T-cell (primary cell): ENCODE results near the gene VSIR. TPM values are rescaled to one million over a fixed set of nuclear protein-coding genes. Genes with fewer than 3 reads are reported as not detected.

Source experiments
- ATAC-seq, 4 experiments: fragments of 200-7000 bp in 3 of 4; fragments of 150-1000 bp in 1 of 4; cut with Tn5 transposase; replicated peaks in 1 of 4; 1 replicate in 3 of 4; 2 replicates in 1 of 4; pipeline ENCODE4 v1.10.0; 2021; ENCODE audit warnings: moderate library complexity in 3 of 4, mild to moderate bottlenecking in 2 of 4, moderate number of reproducible peaks in 1 of 4
- CTCF ChIA-PET, 2 donors: fragments of 300-600 bp; sonication (Branson Sonifier 250); formaldehyde crosslinking; loops; one replicate each; lab custom pipeline; 2022; ENCODE audit warnings: antibody characterized with exemption in 2 of 2; lab: Charles Lee
- POLR2A ChIA-PET, 2 donors: fragments of 300-600 bp; sonication (Branson Sonifier 250); formaldehyde crosslinking; loops; one replicate each; lab custom pipeline; 2022; ENCODE audit warnings: antibody characterized with exemption in 2 of 2; lab: Charles Lee
- DNase-seq, 35 experiments: peaks; one replicate each; pipeline versions ENCODE4 v3.0.0 to v3.0.0-alpha.2; 2013 to 2023
- H3K27ac ChIP-seq: one replicate; pipeline ENCODE4 v1.5.1; 2013; ENCODE audit warnings: low read length
- H3K27me3 ChIP-seq, 2 experiments: replicated peaks in 1 of 2; 1 replicate in 1 of 2; 2 replicates in 1 of 2; pipeline versions ENCODE4 v1.6.1 to v1.7.0; 2013; ENCODE audit warnings: low read length in 1 of 2, mixed read lengths in 1 of 2; ENCODE audit not compliant: control insufficient read depth in 2 of 2, insufficient read depth in 2 of 2; ENCODE audit errors: extremely low read depth in 1 of 2
- H3K36me3 ChIP-seq, 2 donors: 1 replicate in 1 of 2; 2 replicates in 1 of 2; pipeline versions ENCODE4 v1.6.1 to v1.7.0; 2013; ENCODE audit warnings: low read length in 1 of 2; ENCODE audit not compliant: control insufficient read depth in 2 of 2, insufficient read depth in 1 of 2; ENCODE audit errors: extremely low read depth in 1 of 2
- H3K4me1 ChIP-seq, 2 experiments: 1 replicate in 1 of 2; 2 replicates in 1 of 2; pipeline versions ENCODE4 v1.6.1 to v1.7.0; 2013; ENCODE audit warnings: low read length in 2 of 2, mixed read lengths in 1 of 2; ENCODE audit not compliant: insufficient read depth in 2 of 2, control insufficient read depth in 1 of 2; ENCODE audit errors: extremely low read depth in 1 of 2
- H3K4me3 ChIP-seq, 2 donors: 1 replicate in 1 of 2; 2 replicates in 1 of 2; pipeline versions ENCODE4 v1.5.1 to v1.7.0; 2013; ENCODE audit warnings: mild to moderate bottlenecking in 2 of 2, low read length in 1 of 2, moderate library complexity in 1 of 2; ENCODE audit not compliant: control insufficient read depth in 1 of 2; ENCODE audit errors: extremely low read depth in 1 of 2
- H3K9me3 ChIP-seq: 2 replicates; pipeline ENCODE4 v1.7.0; 2013
- H3K27ac Mint-ChIP-seq, 2 donors: one replicate each; pipeline ENCODE4 v1.8.0; 2020 to 2021; ENCODE audit warnings: mild to moderate bottlenecking in 2 of 2, mixed read lengths in 2 of 2
- H3K27me3 Mint-ChIP-seq, 2 donors: one replicate each; pipeline ENCODE4 v1.8.0; 2021 to 2022; ENCODE audit warnings: mixed read lengths in 2 of 2
- H3K36me3 Mint-ChIP-seq: one replicate; pipeline ENCODE4 v1.8.0; 2021; ENCODE audit warnings: mixed read lengths
- H3K4me1 Mint-ChIP-seq, 3 donors: one replicate each; pipeline ENCODE4 v1.8.0; 2020 to 2022; ENCODE audit warnings: mixed read lengths in 3 of 3, mild to moderate bottlenecking in 1 of 3
- H3K4me3 Mint-ChIP-seq, 3 donors: one replicate each; pipeline ENCODE4 v1.8.0; 2020 to 2022; ENCODE audit warnings: mild to moderate bottlenecking in 3 of 3, mixed read lengths in 3 of 3, moderate library complexity in 3 of 3
- H3K9me3 Mint-ChIP-seq, 3 donors: one replicate each; pipeline ENCODE4 v1.8.0; 2020 to 2022; ENCODE audit warnings: mixed read lengths in 3 of 3
- WGBS: methylation state at CpG from one replicate; pipeline ENCODE4 v1.1.5; 2013; ENCODE audit warnings: missing lambda C conversion rate; ENCODE audit not compliant: insufficient coverage; 5-methylcytosine and 5-hydroxymethylcytosine counted together
- total RNA-seq, 35 experiments: library from RNA in 6 of 35; stranded (reverse) in 6 of 35; fragments of 120-200 nt in 1 of 35; gene quantifications; one replicate each; pipeline versions ENCODE4 v1.2.1 to v1.2.4 and lab custom pipeline; 2013 to 2026

VSIR gene
- total RNA-seq, 5 donors from 2014 or later (not counting 1 experiment from before 2014, with no cell fraction given), result 81.4 to 134 (median 98.3) TPM

DNA sequence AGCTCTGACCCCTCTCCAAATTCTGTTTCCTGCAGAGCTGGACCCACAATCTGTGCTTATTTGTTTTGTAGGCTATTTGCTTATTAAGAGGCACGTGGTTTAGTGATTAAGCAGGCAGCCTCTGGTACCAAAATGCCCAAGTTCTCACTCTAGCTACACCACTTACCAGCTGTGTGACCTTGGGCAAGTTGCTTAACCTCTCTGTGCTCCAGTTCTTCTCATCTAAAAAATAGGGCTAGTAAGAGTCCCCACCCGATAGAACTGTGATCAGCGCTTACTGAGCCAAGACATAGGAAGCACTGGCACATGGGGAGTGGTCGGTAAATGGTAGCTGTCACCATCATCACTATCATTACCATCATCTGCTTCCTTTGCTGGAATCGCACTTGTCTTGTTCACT, 74.6 kb downstream of the VSIR start:
- ChIA-PET POLR2A (interaction anchor here (0.5 to 0.6 kb wide), 3 partner anchors 152 to 1550 kb away, joined by 3 to 6 read pairs (median 3); no protein-coding TSS in a partner anchor), CTCF (interaction anchor here (0.5 to 2.0 kb wide), 7 partner anchors 9 to 384 kb away, joined by 3 to 8 read pairs (median 4); partner anchors contain the start of gene PSAP (in 1 of the 2))
- peaks cover 7 to 65% of the 10 kb centered on the region in 2 experiments for H3K4me1 ChIP-seq
- ATAC-seq (no peak), DNase-seq (no peak)
- no peaks in the 10 kb centered on the region for H3K27me3 ChIP-seq
- Mint-ChIP-seq H3K4me3 (peak overlapping the region in 1 of 3 donors; percentile 9), H3K4me1 (peaks cover 38 to 48% (median 39%) of the 10 kb centered on the region in 3 donors), H3K36me3 (no peaks in the 10 kb centered on the region), H3K9me3 (no peaks in the 10 kb centered on the region), H3K27me3 (no peaks in the 10 kb centered on the region), H3K27ac (peak overlapping the region; percentile 67 to 73)
- no peaks in the 10 kb centered on the region for H3K9me3 ChIP-seq
- no CpG with 5 or more reads among the region's 5 CpGs for WGBS
- no peak overlapping the region for H3K27ac ChIP-seq
- no peaks in the 10 kb centered on the region for H3K36me3 ChIP-seq
- no peak overlapping the region for H3K4me3 ChIP-seq

- H3K27me3 ChIP-seq, result no peaks in the 10 kb centered on the region
- ATAC-seq (peak; percentile 24 to 61 (median 40)), DNase-seq (peak in 28 of 35 experiments; percentile 12 to 63 (median 38))
- Mint-ChIP-seq H3K36me3 (no peaks in the 10 kb centered on the region), H3K9me3 (no peaks in the 10 kb centered on the region), H3K4me3 (peak overlapping the region in 1 of 3 donors; percentile 9), H3K27me3 (no peaks in the 10 kb centered on the region), H3K4me1 (peaks cover 42 to 52% (median 43%) of the 10 kb centered on the region in 3 donors), H3K27ac (peak overlapping the region; percentile 67 to 73)
- no peaks in the 10 kb centered on the region for H3K9me3 ChIP-seq
- H3K27ac ChIP-seq, result peak overlapping the region; percentile 23
- ChIA-PET CTCF (interaction anchor here (0.6 to 2.0 kb wide), 9 partner anchors 9 to 1398 kb away, joined by 3 to 8 read pairs (median 4); partner anchors contain the start of genes P4HA1 (in 1 of the 2) and PSAP (in 1 of the 2)), POLR2A (interaction anchor here in 1 of 2 donors (0.5 kb wide), 1 partner anchor 1551 kb away, joined by 3 read pairs; no protein-coding TSS in a partner anchor)
- no peaks in the 10 kb centered on the region for H3K36me3 ChIP-seq
- H3K4me3 ChIP-seq, result no peak overlapping the region
- 28% methylated on average over 6 of the region's 7 CpGs for WGBS
- peaks cover 7 to 66% of the 10 kb centered on the region in 2 experiments for H3K4me1 ChIP-seq
Measured at GRCh38 chr10:71697938-71698709, 75.2 kb downstream of the VSIR start.

Other genes starting within 250 kb of the VSIR start
- gene C10orf105, start 53.7 kb downstream of the VSIR start, total RNA-seq, result under 1 TPM; 0.15 to 0.45 (median 0.16) TPM
- gene PSAP, start 77.7 kb upstream of the VSIR start, total RNA-seq, result 100 to 1,000 TPM; 155 to 208 (median 190) TPM
- gene CHST3, start 190.9 kb upstream of the VSIR start, total RNA-seq, result under 1 TPM in 3 of 5 donors, not detected in 2; 0.09 to 0.10 (median 0.09) TPM